GM21528 (cell line): ENCODE results near the gene ETV2.
"Not testable (repeated sequence)": the region's sequence is repeated elsewhere in the genome, so short reads cannot be mapped to it uniquely, and the experiment has no call there.

Source experiments
- ATAC-seq: cut with Tn5 transposase; IDR thresholded peaks from one replicate; pipeline ENCODE4 v1.9.1; 2021; ENCODE audit warnings: mild to moderate bottlenecking, moderate library complexity; ENCODE audit not compliant: unreplicated experiment, low FRiP score

Gene ETV2, protein sequence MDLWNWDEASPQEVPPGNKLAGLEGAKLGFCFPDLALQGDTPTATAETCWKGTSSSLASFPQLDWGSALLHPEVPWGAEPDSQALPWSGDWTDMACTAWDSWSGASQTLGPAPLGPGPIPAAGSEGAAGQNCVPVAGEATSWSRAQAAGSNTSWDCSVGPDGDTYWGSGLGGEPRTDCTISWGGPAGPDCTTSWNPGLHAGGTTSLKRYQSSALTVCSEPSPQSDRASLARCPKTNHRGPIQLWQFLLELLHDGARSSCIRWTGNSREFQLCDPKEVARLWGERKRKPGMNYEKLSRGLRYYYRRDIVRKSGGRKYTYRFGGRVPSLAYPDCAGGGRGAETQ

DNA sequence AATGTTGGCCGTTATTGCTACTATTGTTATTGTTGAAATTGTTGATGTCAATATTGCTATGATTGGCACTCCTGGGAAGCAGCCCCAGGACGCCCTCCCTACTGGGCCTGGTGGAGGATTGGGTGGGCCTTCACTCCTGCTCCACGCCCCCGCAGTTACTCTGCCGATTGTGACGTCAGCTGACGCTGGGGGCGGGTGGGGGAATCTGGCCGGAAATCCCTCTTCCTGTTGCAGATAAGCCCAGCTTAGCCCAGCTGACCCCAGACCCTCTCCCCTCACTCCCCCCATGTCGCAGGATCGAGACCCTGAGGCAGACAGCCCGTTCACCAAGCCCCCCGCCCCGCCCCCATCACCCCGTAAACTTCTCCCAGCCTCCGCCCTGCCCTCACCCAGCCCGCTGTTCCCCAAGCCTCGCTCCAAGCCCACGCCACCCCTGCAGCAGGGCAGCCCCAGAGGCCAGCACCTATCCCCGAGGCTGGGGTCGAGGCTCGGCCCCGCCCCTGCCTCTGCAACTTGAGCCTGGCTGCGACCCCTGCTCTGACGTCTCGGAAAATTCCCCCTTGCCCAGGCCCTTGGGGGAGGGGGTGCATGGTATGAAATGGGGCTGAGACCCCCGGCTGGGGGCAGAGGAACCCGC lies at the start of gene ETV2:
Gene ETV2 (plus strand): TSS at position 231 of the 637 bp plus-strand sequence. CDS start 716 bp downstream, outside the sequence.
- no peak for ATAC-seq

DNA sequence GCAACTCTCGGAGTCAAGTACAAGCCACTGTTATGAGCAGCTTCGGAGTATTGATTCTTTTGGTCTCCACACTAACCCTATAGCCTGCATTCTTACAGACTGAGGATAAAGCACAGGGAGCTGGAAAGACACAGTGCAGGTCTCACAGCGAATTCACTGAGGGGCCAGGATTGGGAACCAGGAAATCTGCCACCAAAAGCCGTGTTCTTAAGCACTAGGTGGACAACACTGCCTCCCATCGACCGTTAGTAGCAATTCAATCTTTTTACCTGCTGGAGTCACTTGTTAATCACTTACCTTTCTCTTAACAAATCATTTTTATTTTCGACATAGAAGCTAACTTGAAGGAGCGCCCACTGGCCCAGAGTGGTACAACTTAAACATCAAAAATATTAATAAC lies 49.3 kb upstream of the ETV2 start:
- ATAC-seq = no peak

DNA sequence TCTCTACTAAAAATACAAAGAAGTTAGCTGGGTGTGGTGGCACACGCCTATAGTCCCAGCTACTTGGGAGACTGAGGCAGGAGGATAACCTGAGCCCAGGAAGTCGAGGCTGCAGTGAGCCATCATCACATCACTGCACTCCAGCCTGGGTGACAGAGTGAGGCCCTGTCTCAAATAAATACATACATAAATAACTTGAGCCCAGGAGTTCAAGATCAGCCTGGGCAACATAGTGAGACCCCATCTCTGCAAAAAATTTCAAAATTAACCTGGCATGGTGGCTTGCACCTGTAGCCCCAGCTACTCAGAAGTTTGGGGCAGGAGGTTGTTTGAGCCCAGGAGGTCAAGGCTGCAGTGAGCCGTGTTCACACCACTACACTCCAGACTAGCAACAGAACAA lies 46.5 kb upstream of the ETV2 start:
- ATAC-seq = not testable (repeated sequence)

DNA sequence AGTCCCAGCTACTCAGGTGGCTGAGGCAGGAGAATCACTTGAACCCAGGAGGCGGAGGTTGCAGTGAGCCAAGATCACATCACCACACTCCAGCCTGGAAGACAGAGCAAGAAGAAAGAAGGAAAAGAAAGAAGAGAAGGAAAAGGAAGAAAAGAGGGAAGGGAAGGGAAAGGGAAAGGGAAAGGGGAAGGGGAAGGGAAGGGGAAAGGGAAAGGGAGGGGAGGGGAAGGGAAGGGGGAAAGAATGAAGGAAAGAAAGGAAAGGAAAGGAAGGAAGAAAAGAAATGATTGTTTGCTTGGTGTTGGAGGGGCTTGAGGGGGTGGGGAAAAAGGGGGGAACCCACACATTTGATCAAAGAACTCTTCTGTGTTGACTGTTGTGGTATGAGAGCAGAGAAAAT lies 45.6 kb upstream of the ETV2 start:
- no peak for ATAC-seq

DNA sequence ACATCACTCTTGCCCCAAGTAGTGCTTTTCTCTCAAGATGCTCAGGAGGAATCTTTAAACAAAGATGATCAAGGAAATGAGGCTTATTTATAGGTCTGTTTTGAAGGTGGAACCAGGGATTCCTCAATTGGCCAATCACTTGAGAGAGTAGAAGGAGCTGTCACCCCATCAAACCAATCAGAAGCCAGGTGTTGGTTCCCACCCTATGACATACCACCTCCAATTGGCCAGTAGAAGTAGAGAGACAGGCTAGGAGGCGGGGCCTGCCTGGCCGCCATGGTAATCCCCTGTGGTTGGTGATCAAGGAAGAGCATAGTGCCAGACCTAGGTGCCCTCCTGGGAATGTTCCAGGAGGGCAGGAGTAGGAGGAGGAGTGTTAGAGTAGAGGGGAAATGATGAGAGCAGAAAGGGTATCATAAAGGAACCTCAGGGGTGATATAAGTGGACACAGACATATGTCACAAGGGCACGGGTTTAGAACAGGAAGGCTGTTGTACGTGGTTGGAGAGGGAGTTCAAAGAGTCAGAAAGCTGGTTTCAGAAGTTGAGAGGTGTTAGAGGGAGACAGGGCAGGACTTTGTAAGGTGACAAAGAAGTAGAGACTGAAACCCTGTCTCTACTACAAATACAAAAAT lies 45.1 kb upstream of the ETV2 start:
- no peak for ATAC-seq

DNA sequence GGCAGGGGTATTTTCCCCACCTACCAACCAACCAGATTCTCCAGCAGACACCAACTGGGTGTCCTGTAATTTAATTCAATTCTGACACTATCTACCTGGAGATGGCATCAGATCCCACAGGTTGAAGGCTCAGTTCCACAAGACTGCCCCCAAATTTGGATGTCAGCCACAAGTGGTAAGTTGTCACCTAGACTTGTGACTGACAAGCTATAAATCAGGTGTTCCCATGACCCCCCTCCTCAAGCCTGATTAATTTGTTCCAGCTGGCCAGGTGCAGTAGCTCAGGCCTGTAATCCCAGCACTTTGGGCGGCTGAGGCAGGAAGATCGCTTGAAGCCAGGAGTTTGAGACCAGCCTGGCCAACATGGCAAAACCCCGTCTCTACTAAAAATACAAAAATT lies 39.6 kb upstream of the ETV2 start:
- no peak for ATAC-seq

DNA sequence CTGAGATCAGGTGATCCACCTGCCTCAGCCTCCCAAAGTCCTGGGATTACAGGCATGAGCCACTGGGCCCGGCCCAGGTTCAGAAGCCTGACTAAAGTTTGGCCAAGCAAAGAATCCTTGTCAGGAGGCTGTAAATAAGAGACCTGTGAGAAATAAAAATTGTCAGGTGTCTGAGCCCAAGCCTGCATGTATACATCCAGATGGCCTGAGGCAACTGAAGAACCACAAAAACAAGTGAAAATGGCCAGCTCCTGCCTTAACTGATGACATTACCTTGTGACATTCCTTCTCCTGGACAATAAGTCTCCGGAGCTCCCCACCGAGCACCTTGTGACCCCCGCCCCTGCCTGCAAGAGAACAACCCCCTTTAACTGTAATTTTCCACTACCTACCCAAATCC lies 37.1 kb upstream of the ETV2 start:
- not testable (repeated sequence) for ATAC-seq

DNA sequence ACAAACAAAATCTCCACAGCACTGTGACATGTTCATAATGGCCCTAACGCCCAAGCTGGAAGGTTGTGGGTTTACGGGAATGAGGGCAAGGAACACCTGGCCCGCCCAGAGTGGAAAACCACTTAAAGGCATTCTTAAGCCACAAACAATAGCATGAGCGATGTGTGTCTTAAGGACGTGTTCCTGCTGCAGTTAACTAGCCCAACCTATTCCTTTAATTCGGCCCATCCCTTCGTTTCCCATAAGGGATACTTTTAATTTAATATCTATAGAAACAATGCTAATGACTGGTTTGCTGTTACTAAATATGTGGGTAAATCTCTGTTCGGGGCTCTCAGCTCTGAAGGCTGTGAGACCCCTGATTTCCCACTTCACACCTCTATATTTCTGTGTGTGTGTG lies 34.4 kb upstream of the ETV2 start:
- not testable (repeated sequence) for ATAC-seq

DNA sequence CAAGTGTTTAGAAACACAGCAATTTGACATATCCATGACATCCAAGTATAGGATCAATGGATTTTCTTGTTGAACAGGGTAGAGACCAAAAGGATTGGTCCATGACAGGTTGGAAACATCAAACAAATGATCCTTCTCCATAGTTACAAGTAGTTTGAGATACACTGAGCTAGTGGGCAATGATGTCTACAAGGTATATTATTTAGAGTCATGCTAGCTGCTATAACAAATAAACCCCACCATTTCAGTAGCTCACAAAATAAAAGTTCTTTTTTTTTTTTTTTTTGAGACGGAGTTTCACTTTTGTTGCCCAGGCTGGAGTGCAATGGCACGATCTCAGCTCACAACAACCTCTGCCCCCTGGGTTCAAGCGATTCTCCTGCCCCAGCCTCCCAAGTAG lies 33.9 kb upstream of the ETV2 start:
- no peak for ATAC-seq

DNA sequence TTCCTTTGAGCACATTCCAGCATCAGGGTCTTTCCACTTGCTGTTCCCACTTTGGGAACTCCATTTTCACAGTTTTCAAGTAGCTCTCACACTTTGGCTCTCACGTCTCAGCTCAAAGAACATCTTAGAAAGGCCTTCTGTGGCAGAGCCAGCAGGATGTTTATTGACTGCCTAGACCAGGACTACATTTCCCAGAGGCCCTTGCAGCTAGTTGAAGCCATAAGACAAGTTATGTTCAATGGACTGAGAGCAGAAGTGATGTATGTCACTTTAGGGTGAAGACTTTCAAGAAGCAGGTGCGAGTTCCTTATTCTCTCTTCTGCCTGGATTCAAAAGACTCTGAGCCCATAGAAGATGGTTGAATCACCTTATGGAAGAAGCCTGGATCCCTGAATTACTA lies 33.3 kb upstream of the ETV2 start:
- ATAC-seq = no peak

DNA sequence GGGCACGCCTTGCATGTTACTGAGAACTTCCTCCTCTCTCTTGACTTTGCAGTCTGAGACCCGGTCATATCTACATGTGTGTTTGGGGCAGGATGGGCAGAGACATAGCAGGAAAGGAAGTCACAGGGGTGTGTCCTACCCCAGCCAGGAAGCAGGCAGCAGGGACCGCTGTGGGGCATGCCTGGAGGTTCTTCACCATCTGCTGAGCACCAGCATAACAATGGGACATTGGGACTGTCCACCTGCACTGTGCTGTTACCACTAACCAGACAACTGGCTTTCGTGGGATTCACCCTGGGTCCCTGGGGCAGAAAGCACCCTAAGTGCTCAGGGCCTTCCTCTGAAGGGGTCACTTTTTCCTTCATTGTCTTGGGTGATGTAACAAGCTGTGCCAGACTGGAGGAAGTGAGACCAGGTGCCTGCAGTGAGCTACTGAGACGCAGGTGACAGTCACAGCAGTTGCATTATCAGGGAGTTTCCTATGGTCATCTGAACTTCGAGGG lies 31.6 kb upstream of the ETV2 start:
- no peak for ATAC-seq

DNA sequence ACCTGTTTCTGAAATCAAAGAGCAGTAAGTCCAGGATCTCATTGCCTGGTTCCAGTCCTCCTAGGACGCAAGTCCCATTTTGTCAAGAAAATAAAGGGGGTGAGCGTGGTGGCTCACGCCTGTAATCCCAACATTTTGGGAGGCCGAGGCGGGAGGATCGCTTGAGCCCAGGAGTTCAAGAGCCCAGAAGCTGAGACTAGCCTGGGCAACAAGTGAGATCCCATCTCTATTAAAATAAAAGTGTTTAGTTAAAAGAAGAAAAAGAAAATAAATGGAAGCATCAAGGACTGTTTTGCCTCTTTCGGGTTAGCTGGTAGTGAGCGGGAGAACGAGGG lies 29.4 kb upstream of the ETV2 start:
- no peak for ATAC-seq

DNA sequence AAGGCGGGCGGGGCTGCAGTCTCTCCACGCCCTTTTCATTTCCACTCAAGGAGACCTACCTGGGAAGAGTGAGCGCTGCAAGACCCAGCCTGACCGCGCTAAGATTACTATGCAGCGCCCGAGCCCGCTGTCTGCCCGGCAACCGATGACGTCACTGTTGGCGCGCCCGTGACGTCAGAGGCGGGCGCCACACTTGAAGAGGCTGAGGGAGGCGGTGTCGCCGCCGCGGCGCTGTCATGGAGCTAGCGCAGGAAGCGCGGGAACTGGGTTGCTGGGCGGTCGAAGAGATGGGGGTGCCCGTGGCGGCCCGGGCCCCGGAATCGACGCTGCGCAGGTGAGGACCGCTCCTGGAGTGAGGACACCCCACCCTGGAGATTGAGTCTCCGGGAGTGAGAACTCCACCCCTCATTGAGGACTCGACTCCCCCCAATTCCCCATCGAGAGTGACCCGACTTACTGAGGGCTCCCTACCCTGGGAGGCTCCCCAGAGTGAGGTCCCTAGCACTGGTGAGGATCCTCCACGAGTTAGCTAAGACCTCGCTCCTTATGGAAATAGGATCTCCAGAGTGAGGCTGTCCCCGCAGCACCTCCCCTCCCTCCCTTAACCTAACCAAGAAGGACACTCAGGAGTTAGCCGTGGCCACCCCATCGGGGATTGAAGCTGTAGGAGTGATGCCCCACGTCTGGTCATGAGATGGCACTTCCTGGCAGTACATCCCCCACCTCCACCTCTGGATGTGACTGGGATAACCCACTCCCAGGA lies 28.8 kb upstream of the ETV2 start, which contains the start of gene HAUS5:
Gene HAUS5 (plus strand): TSS at position 177 of the 763 bp plus-strand sequence. CDS start 60 bp downstream, at position 237.
- peak; percentile 72 for ATAC-seq

DNA sequence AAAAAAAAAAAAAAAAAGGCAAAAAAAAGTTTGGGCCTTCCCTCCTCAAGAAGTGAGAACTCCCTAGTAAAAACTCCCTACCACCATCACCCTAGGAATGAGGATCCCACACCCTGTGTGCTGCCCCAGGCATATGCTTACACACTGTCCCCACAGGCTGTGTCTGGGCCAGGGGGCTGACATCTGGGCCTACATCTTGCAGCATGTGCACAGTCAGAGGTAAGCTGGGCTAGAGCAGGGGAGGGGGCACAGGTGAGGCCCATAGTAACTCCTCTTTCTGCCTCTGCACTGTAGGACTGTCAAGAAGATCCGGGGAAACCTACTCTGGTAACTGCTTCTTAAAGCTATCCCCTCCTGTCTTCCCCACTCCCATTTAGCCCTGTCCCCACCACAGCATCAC lies 28.0 kb upstream of the ETV2 start:
- no peak for ATAC-seq

DNA sequence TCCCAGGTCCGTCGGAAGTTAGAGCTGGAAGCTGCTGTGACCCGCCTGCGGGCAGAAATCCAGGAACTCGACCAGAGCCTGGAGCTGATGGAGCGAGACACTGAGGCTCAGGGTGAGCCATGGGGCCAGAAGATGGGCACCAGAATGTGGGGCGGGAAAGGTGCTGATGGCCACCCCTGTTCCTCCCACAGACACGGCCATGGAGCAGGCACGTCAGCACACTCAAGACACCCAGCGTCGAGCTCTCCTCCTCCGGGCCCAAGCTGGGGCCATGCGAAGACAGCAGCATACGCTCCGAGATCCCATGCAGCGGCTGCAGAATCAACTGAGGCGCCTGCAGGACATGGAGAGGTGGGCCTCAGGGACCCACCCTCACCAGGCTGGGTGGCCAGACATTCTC lies 26.5 kb upstream of the ETV2 start:
- ATAC-seq = no peak

DNA sequence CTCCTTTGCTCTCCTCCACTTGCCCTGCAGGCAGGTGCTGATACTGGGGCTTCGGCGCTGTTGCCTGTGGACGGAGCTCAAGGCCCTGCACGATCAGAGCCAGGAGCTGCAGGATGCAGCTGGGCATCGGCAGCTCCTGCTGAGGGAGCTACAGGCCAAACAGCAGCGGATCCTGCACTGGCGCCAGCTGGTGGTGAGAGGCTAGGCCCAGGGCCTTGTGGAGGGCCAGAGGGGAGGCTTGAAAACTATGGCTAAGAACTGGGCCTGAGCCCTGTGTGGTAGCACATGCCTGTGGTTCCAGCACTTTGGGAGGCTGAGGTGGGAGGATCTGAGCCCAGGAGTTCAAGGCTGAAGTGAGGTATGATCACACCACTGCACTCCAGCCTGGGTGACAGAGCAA lies 22.7 kb upstream of the ETV2 start:
- ATAC-seq = no peak

DNA sequence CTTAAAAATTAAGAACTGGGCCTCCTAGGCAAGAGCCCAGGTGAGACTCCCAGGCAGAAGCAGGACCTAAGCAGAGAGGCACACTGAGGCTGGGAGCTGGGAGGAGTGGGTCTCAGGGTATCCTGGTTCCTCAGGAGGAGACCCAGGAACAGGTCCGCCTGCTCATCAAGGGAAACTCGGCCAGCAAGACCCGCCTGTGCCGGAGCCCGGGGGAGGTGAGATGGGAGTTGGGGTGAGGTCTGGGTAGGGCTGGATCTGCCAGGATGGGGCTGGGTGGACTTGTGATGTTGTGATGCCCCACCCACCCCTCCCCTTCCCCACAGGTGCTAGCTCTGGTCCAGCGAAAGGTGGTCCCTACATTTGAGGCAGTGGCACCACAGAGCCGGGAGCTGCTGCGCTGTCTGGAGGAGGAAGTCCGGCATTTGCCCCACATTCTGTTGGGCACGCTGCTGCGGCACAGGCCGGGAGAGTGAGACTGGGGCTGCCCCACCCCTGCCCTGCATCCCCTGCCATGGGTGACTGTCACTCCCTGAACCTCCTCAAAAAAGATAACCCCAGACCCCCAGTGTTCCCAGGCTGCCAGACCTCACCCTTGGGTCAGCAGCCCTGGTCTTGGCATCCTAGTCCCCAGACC lies 22.1 kb upstream of the ETV2 start:
- ATAC-seq = no peak

DNA sequence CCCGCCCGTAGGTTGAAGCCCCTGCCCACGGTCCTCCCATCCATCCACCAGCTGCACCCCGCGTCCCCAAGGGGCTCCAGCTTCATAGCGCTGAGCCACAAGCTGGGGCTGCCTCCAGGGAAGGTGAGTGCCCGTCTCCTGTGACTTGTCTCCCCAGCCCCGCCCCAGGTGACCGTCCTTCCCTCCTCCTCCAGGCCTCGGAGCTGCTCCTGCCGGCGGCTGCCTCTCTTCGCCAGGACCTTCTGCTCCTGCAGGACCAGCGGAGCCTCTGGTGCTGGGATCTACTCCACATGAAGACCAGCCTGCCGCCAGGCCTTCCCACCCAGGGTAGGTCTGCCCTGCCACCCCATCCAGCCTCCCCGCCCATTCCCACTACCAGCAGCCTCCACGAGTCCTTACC lies 21.5 kb upstream of the ETV2 start:
- no peak for ATAC-seq

DNA sequence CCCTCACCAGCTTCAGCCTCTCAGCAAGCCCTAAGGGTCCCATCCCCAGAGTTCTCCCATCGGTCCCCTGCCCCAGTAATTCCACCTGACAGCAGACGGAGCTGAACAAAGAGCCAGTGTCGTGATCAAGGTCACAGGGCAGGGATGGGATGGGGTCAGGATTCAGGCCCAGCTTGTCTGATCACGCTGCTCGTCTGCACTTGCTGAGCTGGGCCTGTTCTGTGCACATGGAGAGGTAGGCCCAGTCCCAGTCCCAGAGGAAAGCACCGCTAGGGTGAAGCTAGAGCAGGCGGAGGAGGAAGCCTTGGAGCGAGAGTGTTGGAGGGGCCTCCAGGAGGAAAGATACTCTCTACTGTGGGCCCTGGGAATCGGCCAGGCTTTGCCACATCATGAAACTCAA lies 19.8 kb upstream of the ETV2 start:
- no peak for ATAC-seq

DNA sequence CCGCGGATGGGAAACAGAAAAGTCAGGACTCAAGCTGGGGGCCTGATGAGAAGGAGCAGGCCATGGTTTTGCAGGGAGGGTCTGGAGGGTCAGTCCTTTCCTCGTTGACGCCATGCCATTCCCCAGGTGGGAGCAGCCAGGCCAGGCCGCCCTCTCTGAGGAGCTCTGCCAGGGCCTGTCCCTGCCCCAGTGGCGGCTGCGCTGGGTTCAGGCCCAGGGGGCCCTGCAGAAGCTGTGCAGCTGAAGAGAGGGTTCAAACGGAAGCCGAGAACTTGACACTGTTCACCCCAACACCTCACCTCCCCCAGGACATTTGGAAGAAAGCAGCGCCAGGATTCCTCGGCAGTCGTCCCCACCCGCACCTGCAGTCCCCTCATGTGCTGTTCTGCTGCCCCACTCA lies 18.8 kb upstream of the ETV2 start:
- ATAC-seq = no peak
